HepG2 (cell line): Measurements from ENCODE around the gene UCHL3. TPM values are rescaled to one million over a fixed set of nuclear protein-coding genes. Genes with fewer than 3 reads are reported as not detected.
A peak's percentile ranks its signal among the peaks of the same experiment; 100 is the strongest.

ENCODE experiments used
- ETV5 ChIP-seq: IDR thresholded peaks from 2 replicates; pipeline ENCODE4 v1.6.1; 2018; ENCODE audit warnings: missing biosample characterization, missing genetic modification reagents, inconsistent platforms, borderline replicate concordance
- MIER2 ChIP-seq: IDR thresholded peaks from 2 replicates; pipeline ENCODE4 v1.6.1; 2016; ENCODE audit warnings: missing biosample characterization, missing genetic modification reagents
- MTA3 ChIP-seq: sonication (generic); formaldehyde crosslinking; IDR thresholded peaks from 2 replicates; pipeline ENCODE4 v1.4.0; 2020; ENCODE audit warnings: missing genetic modification reagents
- NFAT5 ChIP-seq: sonication (generic); formaldehyde crosslinking; IDR thresholded peaks from 2 replicates; pipeline ENCODE4 v1.4.0; 2020; ENCODE audit warnings: missing genetic modification reagents
- PCBP2 ChIP-seq: fragments of 200-400 bp; formaldehyde crosslinking; optimal IDR thresholded peaks from 2 replicates; pipeline ENCODE3; 2018; ENCODE audit warnings: low read length, low read depth; ENCODE audit not compliant: poor library complexity, severe bottlenecking
- REST ChIP-seq, 2 experiments: IDR thresholded peaks; 2 replicates each; pipeline ENCODE4 v1.6.1; 2011 to 2012; ENCODE audit warnings: low read length in 2 of 2, borderline replicate concordance in 1 of 2, low read depth in 1 of 2, mild to moderate bottlenecking in 1 of 2, moderate library complexity in 1 of 2
- SMYD3 ChIP-seq: sonication (generic); formaldehyde crosslinking; IDR thresholded peaks from 2 replicates; pipeline ENCODE4 v1.8.1; 2023; ENCODE audit warnings: mild to moderate bottlenecking, missing genetic modification reagents
- SRY ChIP-seq: sonication (generic); formaldehyde crosslinking; IDR thresholded peaks from 2 replicates; pipeline ENCODE4 v1.8.0; 2022; ENCODE audit warnings: mild to moderate bottlenecking, missing genetic modification reagents
- TAF15 ChIP-seq: fragments of 200-400 bp; formaldehyde crosslinking; IDR thresholded peaks from one replicate; pipeline ENCODE4 v1.6.1; 2018; ENCODE audit warnings: mild to moderate bottlenecking, low read depth, low read length; ENCODE audit not compliant: poor library complexity, severe bottlenecking
- TSC22D2 ChIP-seq: sonication (generic); formaldehyde crosslinking; IDR thresholded peaks from 2 replicates; pipeline ENCODE4 v1.5.1; 2020; ENCODE audit warnings: missing genetic modification reagents, mild to moderate bottlenecking, borderline replicate concordance
- ZNF326 ChIP-seq: sonication (generic); formaldehyde crosslinking; IDR thresholded peaks from 2 replicates; pipeline ENCODE4 v1.4.0; 2020; ENCODE audit warnings: missing genetic modification reagents, borderline replicate concordance
- polyA plus RNA-seq, 8 experiments: library from polyadenylated mRNA; depleted of rRNA in 3 of 8; stranded (reverse) in 7 of 8; unstranded in 1 of 8; fragments of >200 nt; fragmentation: Illumina TruSeq in 4 of 8; extraction: Trizol in 4 of 8; gene quantifications; 2 replicates each; pipeline versions ENCODE4 v1.2.1 to v1.2.3, GENCODE V29; 2011 to 2016; ENCODE audit warnings: low read depth in 4 of 8, missing spikeins in 1 of 8, mixed read lengths in 1 of 8; ENCODE audit not compliant: insufficient read depth in 1 of 8
- total RNA-seq, 5 experiments: library from RNA; depleted of rRNA; stranded (reverse); fragments of >200 nt; fragmentation: Illumina TruSeq; extraction: Trizol; gene quantifications; 2 replicates each; pipeline ENCODE4 v1.2.3, GENCODE V29; 2016; ENCODE audit warnings: low read depth in 1 of 5
- TF ChIP-seq, protein P1 (sequence below), 2 experiments: sonication (generic) in 1 of 2; formaldehyde crosslinking in 1 of 2; IDR thresholded peaks; 2 replicates each; pipeline versions ENCODE4 v1.4.0 to v1.6.1; 2018 to 2020; ENCODE audit warnings: missing genetic modification reagents in 2 of 2, borderline replicate concordance in 1 of 2, low read depth in 1 of 2, mild to moderate bottlenecking in 1 of 2, missing biosample characterization in 1 of 2
- TF ChIP-seq, protein P2 (sequence below): IDR thresholded peaks from 2 replicates; pipeline ENCODE4 v1.6.1; 2012; ENCODE audit warnings: low read depth, low read length, improper control_type of control experiment

The UCHL3 gene
- total and polyA plus RNA-seq, 2 of the 13 experiments (the other 11 are each of a cell fraction or from before 2014, with no cell fraction given) = 36.2 to 93.3 TPM

- TF ChIP-seq NFAT5 (CRISPR knock-in tag) (no peak), MIER2 (CRISPR knock-in tag) (no peak), PCBP2 (no peak), SMYD3 (CRISPR knock-in tag) (no peak), SRY (0 out of 2 replicates have a peak, but pooled peaks have one; percentile 61), ETV5 (CRISPR knock-in tag) (0 out of 2 replicates have a peak, but pooled peaks have one; percentile 5), ZNF326 (no peak), TAF15 (no peak), REST (IDR thresholded peaks at IDR 0.05; ENCODE audit: borderline replicate concordance in 1 of 2, low read depth in 1 of 2, low read length in 2 of 2) (no peak), MTA3 (no peak), TSC22D2 (CRISPR knock-in tag) (0 out of 2 replicates have a peak, but pooled peaks have one; percentile 54)
- TF ChIP-seq, protein P1, sequence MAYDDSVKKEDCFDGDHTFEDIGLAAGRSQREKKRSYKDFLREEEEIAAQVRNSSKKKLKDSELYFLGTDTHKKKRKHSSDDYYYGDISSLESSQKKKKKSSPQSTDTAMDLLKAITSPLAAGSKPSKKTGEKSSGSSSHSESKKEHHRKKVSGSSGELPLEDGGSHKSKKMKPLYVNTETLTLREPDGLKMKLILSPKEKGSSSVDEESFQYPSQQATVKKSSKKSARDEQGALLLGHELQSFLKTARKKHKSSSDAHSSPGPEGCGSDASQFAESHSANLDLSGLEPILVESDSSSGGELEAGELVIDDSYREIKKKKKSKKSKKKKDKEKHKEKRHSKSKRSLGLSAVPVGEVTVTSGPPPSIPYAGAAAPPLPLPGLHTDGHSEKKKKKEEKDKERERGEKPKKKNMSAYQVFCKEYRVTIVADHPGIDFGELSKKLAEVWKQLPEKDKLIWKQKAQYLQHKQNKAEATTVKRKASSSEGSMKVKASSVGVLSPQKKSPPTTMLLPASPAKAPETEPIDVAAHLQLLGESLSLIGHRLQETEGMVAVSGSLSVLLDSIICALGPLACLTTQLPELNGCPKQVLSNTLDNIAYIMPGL (CRISPR knock-in tag; IDR thresholded peaks at IDR 0.05; ENCODE audit: borderline replicate concordance in 1 of 2, low read depth in 1 of 2) = no peak
- TF ChIP-seq, protein P2, sequence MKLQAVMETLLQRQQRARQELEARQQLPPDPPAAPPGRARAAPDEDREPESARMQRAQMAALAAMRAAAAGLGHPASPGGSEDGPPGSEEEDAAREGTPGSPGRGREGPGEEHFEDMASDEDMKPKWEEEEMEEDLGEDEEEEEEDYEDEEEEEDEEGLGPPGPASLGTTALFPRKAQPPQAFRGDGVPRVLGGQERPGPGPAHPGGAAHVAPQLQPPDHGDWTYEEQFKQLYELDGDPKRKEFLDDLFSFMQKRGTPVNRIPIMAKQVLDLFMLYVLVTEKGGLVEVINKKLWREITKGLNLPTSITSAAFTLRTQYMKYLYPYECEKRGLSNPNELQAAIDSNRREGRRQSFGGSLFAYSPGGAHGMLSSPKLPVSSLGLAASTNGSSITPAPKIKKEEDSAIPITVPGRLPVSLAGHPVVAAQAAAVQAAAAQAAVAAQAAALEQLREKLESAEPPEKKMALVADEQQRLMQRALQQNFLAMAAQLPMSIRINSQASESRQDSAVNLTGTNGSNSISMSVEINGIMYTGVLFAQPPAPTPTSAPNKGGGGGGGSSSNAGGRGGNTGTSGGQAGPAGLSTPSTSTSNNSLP = no peak
Measured at GRCh38 chr13:75635101-75635827, 85.7 kb downstream of the UCHL3 start (continued).
